Measurements from ENCODE around the gene FARSA. TPM values are rescaled to one million over a fixed set of nuclear protein-coding genes. Genes with fewer than 3 reads are reported as not detected.
A peak's percentile ranks its signal among the peaks of the same experiment; 100 is the strongest.

Gene FARSA
- total and polyA plus RNA-seq, 2 of the 13 experiments (the other 11 are each of a cell fraction or from before 2014, with no cell fraction given), result 25.9 to 72.0 TPM

GRCh38 chr19:12891553-12892021 is 41.9 kb downstream of the FARSA start (continued):
- TF ChIP-seq, protein P1, sequence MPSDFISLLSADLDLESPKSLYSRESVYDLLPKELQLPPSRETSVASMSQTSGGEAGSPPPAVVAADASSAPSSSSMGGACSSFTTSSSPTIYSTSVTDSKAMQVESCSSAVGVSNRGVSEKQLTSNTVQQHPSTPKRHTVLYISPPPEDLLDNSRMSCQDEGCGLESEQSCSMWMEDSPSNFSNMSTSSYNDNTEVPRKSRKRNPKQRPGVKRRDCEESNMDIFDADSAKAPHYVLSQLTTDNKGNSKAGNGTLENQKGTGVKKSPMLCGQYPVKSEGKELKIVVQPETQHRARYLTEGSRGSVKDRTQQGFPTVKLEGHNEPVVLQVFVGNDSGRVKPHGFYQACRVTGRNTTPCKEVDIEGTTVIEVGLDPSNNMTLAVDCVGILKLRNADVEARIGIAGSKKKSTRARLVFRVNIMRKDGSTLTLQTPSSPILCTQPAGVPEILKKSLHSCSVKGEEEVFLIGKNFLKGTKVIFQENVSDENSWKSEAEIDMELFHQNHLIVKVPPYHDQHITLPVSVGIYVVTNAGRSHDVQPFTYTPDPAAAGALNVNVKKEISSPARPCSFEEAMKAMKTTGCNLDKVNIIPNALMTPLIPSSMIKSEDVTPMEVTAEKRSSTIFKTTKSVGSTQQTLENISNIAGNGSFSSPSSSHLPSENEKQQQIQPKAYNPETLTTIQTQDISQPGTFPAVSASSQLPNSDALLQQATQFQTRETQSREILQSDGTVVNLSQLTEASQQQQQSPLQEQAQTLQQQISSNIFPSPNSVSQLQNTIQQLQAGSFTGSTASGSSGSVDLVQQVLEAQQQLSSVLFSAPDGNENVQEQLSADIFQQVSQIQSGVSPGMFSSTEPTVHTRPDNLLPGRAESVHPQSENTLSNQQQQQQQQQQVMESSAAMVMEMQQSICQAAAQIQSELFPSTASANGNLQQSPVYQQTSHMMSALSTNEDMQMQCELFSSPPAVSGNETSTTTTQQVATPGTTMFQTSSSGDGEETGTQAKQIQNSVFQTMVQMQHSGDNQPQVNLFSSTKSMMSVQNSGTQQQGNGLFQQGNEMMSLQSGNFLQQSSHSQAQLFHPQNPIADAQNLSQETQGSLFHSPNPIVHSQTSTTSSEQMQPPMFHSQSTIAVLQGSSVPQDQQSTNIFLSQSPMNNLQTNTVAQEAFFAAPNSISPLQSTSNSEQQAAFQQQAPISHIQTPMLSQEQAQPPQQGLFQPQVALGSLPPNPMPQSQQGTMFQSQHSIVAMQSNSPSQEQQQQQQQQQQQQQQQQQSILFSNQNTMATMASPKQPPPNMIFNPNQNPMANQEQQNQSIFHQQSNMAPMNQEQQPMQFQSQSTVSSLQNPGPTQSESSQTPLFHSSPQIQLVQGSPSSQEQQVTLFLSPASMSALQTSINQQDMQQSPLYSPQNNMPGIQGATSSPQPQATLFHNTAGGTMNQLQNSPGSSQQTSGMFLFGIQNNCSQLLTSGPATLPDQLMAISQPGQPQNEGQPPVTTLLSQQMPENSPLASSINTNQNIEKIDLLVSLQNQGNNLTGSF (CRISPR knock-in tag; IDR thresholded peaks at IDR 0.05), result no peak
- TF ChIP-seq BORCS8-MEF2B (CRISPR knock-in tag; IDR thresholded peaks at IDR 0.05) (no peak), ZNF792 (CRISPR knock-in tag; IDR thresholded peaks at IDR 0.05) (no peak), ARNT (IDR thresholded peaks at IDR 0.05) (no peak), ZNF292 (CRISPR knock-in tag; IDR thresholded peaks at IDR 0.05; ENCODE audit: borderline replicate concordance, low read depth) (peak; percentile 49; the same call in 1 of the 2 replicates), SKI (IDR thresholded peaks at IDR 0.05; ENCODE audit: partially characterized antibody) (no peak), BCL6 (CRISPR knock-in tag; IDR thresholded peaks at IDR 0.05) (no peak), CBX2 (IDR thresholded peaks at IDR 0.05; ENCODE audit: low read depth, low read length) (no peak), CBX2 (CRISPR knock-in tag; IDR thresholded peaks at IDR 0.05; ENCODE audit: low read depth) (no peak), SMAD1 (CRISPR knock-in tag; IDR thresholded peaks at IDR 0.05; ENCODE audit: borderline replicate concordance, low read depth) (no peak), SP4 (CRISPR knock-in tag; IDR thresholded peaks at IDR 0.05) (no peak), FIP1L1 (IDR thresholded peaks at IDR 0.05; ENCODE audit: borderline replicate concordance, insufficient read depth, low read depth, low read length) (no peak), LRRFIP1 (CRISPR knock-in tag; conservative IDR thresholded peaks at IDR 0.05) (no peak)
- TF ChIP-seq, protein P2, sequence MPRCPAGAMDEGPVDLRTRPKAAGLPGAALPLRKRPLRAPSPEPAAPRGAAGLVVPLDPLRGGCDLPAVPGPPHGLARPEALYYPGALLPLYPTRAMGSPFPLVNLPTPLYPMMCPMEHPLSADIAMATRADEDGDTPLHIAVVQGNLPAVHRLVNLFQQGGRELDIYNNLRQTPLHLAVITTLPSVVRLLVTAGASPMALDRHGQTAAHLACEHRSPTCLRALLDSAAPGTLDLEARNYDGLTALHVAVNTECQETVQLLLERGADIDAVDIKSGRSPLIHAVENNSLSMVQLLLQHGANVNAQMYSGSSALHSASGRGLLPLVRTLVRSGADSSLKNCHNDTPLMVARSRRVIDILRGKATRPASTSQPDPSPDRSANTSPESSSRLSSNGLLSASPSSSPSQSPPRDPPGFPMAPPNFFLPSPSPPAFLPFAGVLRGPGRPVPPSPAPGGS (CRISPR knock-in tag; IDR thresholded peaks at IDR 0.05), result peak; percentile 11; the same call in 1 of the 2 replicates
- TF ChIP-seq, protein P3, sequence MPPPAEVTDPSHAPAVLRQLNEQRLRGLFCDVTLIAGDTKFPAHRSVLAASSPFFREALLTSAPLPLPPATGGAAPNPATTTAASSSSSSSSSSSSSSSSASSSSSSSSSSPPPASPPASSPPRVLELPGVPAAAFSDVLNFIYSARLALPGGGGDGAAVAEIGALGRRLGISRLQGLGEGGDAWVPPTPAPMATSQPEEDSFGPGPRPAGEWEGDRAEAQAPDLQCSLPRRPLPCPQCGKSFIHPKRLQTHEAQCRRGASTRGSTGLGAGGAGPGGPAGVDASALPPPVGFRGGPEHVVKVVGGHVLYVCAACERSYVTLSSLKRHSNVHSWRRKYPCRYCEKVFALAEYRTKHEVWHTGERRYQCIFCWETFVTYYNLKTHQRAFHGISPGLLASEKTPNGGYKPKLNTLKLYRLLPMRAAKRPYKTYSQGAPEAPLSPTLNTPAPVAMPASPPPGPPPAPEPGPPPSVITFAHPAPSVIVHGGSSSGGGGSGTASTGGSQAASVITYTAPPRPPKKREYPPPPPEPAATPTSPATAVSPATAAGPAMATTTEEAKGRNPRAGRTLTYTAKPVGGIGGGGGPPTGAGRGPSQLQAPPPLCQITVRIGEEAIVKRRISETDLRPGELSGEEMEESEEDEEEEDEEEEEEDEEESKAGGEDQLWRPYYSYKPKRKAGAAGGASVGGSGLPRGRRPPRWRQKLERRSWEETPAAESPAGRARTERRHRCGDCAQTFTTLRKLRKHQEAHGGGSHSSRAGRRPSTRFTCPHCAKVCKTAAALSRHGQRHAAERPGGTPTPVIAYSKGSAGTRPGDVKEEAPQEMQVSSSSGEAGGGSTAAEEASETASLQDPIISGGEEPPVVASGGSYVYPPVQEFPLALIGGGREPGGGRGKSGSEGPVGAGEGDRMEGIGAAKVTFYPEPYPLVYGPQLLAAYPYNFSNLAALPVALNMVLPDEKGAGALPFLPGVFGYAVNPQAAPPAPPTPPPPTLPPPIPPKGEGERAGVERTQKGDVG (CRISPR knock-in tag; IDR thresholded peaks at IDR 0.05; ENCODE audit: borderline replicate concordance), result no peak
- TF ChIP-seq, protein P4, sequence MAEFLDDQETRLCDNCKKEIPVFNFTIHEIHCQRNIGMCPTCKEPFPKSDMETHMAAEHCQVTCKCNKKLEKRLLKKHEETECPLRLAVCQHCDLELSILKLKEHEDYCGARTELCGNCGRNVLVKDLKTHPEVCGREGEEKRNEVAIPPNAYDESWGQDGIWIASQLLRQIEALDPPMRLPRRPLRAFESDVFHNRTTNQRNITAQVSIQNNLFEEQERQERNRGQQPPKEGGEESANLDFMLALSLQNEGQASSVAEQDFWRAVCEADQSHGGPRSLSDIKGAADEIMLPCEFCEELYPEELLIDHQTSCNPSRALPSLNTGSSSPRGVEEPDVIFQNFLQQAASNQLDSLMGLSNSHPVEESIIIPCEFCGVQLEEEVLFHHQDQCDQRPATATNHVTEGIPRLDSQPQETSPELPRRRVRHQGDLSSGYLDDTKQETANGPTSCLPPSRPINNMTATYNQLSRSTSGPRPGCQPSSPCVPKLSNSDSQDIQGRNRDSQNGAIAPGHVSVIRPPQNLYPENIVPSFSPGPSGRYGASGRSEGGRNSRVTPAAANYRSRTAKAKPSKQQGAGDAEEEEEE (CRISPR knock-in tag; IDR thresholded peaks at IDR 0.05; ENCODE audit: borderline replicate concordance), result 0 out of 2 replicates have a peak, but pooled peaks have one; percentile 6

Data from HepG2 (cell line).